GM12892 (cell line): ENCODE results near the gene THBS2. TPM values are rescaled to one million over a fixed set of nuclear protein-coding genes. Genes with fewer than 3 reads are reported as not detected.
"Not testable (repeated sequence)": the region's sequence is repeated elsewhere in the genome, so short reads cannot be mapped to it uniquely, and the experiment has no call there.

ENCODE experiments used
- DNase-seq: peaks from one replicate; pipeline ENCODE4 v3.0.0; 2011; ENCODE audit not compliant: insufficient read length
- FAIRE-seq: peaks from 2 replicates; lab custom pipeline; 2011; peaks lifted over from hg19 to GRCh38; lab: Jason Lieb, UNC
- POLR2A ChIP-seq: IDR thresholded peaks from 2 replicates; pipeline ENCODE4 v1.6.1; 2011; ENCODE audit warnings: low read depth, low read length, control low read depth
- POLR2AphosphoS5 ChIP-seq: IDR thresholded peaks from 2 replicates; pipeline ENCODE4 v1.6.1; 2011; ENCODE audit warnings: low read depth, low read length, control low read depth
- TAF1 ChIP-seq: IDR thresholded peaks from 2 replicates; pipeline ENCODE4 v1.6.1; 2011; ENCODE audit warnings: low read depth, mild to moderate bottlenecking, control low read depth, low read length, borderline replicate concordance
- polyA plus RNA-seq: library from polyadenylated mRNA; unstranded; fragments of >200 nt; gene quantifications from one replicate; pipeline ENCODE4 v1.2.1, GENCODE V29; 2012; ENCODE audit warnings: missing spikeins, inconsistent platforms; ENCODE audit not compliant: missing spikeins

The THBS2 gene
- not detected for polyA plus RNA-seq

GRCh38 chr6:169253337-169254238 is at the start of gene THBS2:
Gene THBS2 (minus strand): TSS chr6:169253846. CDS start chr6:169250784, 3,062 bp downstream.
- no peak for FAIRE-seq
- TF ChIP-seq POLR2AphosphoS5 (no peak), TAF1 (no peak), POLR2A (no peak)
- no peak for DNase-seq

- TF ChIP-seq POLR2A (no peak), TAF1 (no peak), POLR2AphosphoS5 (no peak)
- FAIRE-seq = no peak
- DNase-seq = no peak
Measured at GRCh38 chr6:169302716-169303115, 49.1 kb upstream of the THBS2 start.

- TF ChIP-seq POLR2A = no peak
- TF ChIP-seq TAF1 = no peak
- TF ChIP-seq POLR2AphosphoS5 = no peak
- FAIRE-seq = no peak
- DNase-seq = no peak
Measured at GRCh38 chr6:169302255-169302654, 48.6 kb upstream of the THBS2 start.

GRCh38 chr6:169300916-169301315 is 47.3 kb upstream of the THBS2 start:
- TF ChIP-seq POLR2A = no peak
- TF ChIP-seq TAF1 = no peak
- no peak for FAIRE-seq
- DNase-seq = no peak

- FAIRE-seq = not testable (repeated sequence)
Measured at GRCh38 chr6:169298626-169299025, 45.0 kb upstream of the THBS2 start.

GRCh38 chr6:169296622-169297021 is 43.0 kb upstream of the THBS2 start:
- no peak for TF ChIP-seq POLR2A
- no peak for TF ChIP-seq POLR2AphosphoS5
- no peak for TF ChIP-seq TAF1
- no peak for FAIRE-seq
- DNase-seq = no peak

More at GRCh38 chr6:169298626-169299025, 45.0 kb upstream of the THBS2 start:
- not testable (repeated sequence) for DNase-seq

- DNase-seq (no peak), FAIRE-seq (no peak)
- TF ChIP-seq POLR2AphosphoS5 (no peak), TAF1 (no peak), POLR2A (no peak)
Measured at GRCh38 chr6:169296170-169296569, 42.5 kb upstream of the THBS2 start.

GRCh38 chr6:169293196-169293595 is 39.5 kb upstream of the THBS2 start:
- no peak for FAIRE-seq
- TF ChIP-seq POLR2A (no peak), POLR2AphosphoS5 (no peak), TAF1 (no peak)
- DNase-seq = no peak

- no peak for FAIRE-seq
- TF ChIP-seq TAF1 (no peak), POLR2AphosphoS5 (no peak), POLR2A (no peak)
- no peak for DNase-seq
Measured at GRCh38 chr6:169292338-169293124, 38.9 kb upstream of the THBS2 start.

GRCh38 chr6:169291646-169292337 is 38.1 kb upstream of the THBS2 start:
- FAIRE-seq (no peak), DNase-seq (no peak)
- no peak for TF ChIP-seq POLR2A
- TF ChIP-seq POLR2AphosphoS5 = no peak
- TF ChIP-seq TAF1 = no peak

- TF ChIP-seq POLR2AphosphoS5 (no peak), POLR2A (no peak), TAF1 (no peak)
- FAIRE-seq = no peak
- DNase-seq = no peak
Measured at GRCh38 chr6:169291148-169291547, 37.5 kb upstream of the THBS2 start.
